ENCODE measurements around the gene TIMP3.

GRCh38 chr22:32788904-32789624 lies 12.4 kb upstream of the TIMP3 start:
- no peak for TF ChIP-seq CTCF (IDR thresholded peaks at IDR 0.05; ENCODE audit: poor library complexity)
- no peak for TF ChIP-seq EZH2 (IDR thresholded peaks at IDR 0.05; ENCODE audit: borderline replicate concordance)
